Raji (cell line): Measurements from ENCODE around the gene TFCP2L1.

Experiments used
- POLR2A ChIP-seq: IDR thresholded peaks from 2 replicates; pipeline ENCODE4 v1.6.1; 2011; ENCODE audit warnings: low read depth, low read length, control low read depth; ENCODE audit not compliant: insufficient read depth

The TFCP2L1 gene

DNA sequence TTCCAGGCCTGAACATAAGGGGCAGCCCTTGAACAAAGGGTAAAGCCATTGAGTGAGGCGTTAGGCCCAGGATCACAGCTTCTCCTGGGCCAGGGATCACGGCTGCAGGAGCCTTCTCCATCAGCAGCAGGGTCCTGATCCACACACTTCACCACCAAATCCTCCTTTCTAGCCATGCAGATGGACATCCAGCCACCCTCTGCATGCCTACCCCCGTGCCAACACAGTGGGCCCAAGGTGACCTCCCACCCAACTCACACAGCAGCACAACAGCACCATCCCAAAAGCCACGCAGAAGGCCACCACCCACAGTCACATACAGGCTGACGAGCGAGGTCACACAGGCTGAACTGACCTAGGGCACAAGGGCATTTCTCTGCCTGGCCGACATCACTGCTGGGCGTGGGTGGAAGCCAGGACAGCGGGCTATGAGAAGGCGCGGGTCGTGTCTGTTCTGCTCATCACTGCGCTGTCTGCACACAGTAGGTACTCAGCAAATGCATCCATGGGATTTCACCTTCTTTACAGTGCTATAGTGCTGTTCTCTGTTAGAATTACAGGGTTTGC lies 31.2 kb downstream of the TFCP2L1 start:
- no peak for TF ChIP-seq POLR2A

DNA sequence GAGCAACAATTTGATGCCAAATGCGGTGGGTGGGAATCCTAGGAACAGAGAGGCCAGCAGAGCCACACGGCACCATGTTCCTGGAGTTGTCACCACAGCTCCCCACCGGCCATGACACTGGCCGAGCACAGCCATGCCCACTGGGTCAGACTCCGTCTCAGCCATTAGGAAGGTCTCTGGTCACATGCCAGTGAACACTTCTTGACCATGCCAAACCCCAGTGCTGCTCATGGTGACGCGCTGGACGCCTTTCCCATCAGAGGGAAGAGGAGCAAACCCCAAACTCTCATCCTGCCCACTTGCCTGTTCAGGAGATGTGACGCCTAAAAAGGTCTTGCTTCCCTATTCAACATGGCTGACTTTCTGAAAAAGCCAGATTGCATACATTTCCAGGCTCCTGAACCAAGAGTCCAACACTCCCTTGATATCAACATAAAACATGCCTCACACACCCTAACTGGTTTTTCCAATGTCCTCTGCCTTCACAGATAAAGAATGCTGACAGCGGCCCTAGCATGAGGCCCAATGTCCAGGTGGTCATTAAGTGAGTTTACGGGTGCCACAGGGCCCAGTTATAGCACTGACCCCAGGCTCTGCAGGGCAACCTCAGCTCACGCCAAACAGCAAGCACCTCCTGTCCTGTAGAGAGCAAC lies 31.9 kb downstream of the TFCP2L1 start:
- no peak for TF ChIP-seq POLR2A

DNA sequence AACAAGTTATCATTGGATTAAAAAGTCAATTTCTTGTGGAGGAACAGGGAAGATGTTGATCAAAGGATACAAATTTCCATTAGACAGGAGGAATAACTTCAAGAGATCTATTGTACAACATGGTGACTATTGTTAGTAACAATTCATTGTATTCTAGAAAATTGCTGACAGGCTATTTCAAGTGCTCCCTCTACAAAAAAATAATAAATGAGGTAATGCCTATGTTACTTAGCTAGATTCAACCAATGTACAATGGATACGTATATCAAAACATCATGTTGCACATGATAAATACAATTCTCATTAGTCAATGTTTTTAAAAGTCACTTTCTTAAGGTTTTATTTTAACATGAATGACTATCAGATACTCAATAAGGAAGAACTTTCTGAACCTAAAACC lies 33.5 kb downstream of the TFCP2L1 start:
- no peak for TF ChIP-seq POLR2A

DNA sequence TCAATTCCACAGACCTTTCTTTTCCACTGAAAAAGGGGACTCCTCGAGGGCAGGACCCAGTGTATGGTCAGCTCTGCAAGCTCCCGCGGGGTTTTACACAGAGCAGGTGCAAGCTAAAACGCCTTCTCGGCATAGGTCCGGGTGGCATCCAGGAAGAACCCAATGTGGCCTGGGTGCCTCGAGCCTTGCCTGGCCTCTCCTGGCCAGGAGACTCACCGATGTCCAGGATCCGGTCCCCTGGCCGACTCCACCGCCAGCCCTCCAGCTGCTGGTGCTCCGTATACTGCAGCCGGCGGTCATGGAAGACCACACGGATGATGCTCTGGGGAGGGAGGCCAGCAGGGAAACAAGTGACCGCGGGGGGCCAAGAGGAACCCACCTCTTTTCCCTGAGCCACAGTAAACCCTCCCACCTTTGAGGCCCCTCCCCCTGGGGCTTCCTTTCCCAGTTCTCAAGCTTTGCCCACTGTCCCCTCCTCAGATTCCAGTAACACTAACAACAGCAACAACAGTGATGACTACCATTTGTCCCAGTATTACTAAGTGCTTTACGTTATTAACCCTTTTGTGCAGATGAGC lies 36.1 kb downstream of the TFCP2L1 start:
- TF ChIP-seq POLR2A = no peak

DNA sequence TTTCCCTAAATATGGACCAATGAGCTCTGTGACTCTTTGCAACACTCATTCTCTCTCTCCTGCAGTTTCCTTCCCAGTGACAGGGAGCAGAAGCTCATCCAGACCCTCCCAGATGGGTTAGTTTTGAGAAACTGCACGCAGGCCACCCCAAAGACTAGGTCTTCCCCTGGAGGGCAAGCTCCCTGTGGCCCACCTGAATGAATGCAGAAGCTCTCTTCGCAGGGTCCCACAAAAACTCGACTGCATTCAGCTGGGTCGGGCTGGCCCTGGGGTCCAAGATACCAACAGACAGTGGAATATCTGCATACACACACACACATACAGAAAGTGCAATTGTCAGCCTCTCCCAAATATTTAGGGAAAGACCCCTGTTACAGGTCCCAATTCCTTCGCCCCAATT lies 37.0 kb downstream of the TFCP2L1 start:
- no peak for TF ChIP-seq POLR2A

DNA sequence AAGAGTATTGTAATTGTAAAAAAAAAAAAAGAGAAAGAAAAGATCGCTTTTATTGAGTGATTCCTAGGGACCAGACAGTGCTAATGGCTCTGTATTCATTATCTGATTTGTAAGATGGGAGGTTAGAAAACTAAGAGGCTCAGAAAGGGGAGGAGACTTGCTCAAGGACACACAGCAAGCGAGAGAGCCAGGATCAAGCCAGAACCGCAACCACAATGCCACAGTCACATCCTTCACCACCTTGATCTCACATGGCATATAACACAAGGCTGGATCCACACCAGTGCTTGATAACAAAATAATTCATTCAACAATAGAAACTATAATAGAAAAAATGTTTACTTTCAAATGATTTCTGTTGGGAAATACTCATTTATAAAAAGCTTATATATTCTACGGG lies 37.5 kb downstream of the TFCP2L1 start:
- TF ChIP-seq POLR2A = no peak

DNA sequence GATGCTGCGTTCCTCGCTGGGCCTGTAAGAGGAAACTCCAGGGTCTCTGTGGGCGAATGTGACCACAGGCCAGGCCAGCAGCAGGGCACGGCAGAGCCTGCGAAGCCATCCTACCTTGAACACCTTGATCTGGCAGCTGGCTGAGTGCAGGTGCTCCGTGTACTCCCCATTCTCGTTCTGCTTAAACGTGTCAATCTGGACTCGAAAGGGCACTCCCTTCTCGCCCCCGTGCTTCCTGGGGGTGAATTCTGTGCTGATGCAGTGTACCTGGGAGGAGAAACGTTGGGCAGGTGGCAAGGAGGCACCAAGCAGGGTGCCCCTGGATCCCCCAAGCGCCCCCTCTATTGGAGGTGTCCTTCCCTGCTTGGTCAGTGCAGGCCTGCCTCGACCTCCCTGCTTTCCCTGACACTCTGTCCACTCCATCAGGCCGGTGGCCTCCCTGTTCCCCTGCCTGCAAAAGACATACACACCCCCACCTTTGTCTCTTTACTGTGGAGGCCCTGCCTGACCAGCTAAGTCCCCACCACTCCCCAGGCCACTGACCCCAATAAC lies 38.2 kb downstream of the TFCP2L1 start:
- no peak for TF ChIP-seq POLR2A

DNA sequence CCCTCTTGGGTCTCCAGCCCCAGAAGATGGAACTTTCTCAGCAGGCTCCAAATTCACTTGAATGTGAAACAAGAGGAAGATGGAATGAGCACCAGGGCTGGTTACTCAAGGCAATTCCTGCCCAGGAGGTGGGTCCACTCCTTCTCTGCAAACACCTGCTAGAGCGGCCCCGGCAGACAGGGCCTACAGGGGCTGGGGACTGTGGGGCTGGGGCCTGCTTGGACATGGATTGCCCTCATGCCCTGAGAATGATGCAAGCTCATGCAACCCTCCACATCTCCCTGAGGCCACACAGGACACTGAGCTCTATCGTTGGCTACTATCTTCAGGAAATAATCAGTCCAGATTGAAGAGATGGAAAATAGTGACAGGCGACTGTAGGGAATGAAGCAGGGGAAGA lies 39.1 kb downstream of the TFCP2L1 start:
- no peak for TF ChIP-seq POLR2A

DNA sequence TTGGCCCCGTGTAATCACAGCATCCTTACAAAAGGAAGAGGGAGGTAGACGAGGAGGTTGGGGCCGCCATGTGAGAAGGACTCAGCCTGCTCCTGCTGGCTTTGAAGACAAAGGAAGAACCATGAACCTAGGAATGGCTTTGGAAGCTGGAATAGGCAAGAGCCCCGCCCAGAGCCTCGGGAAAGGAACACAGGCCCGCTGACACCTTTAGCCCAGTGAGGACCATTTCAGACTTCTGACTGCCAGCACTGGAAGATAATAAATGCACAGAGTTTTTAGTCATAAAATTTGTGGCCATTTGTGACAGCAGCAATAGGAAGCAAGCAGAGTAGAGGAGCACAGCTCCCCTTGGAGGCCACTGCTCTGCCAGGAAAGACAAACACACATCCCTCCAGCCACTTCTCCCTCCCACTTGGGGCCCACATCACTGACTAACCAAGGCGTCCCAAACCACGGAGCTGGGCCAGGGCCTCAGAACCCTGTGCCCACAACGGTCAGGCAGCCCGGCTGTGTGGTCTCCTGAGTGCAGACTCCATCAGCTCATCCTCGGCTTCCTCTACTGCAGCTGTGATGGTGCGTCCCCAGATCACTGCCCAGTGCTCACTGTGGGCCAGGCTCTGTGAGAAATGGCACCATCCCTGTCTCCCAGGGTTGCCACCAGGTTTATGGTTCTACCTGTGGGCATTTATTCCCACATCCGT lies 39.7 kb downstream of the TFCP2L1 start:
- no peak for TF ChIP-seq POLR2A

DNA sequence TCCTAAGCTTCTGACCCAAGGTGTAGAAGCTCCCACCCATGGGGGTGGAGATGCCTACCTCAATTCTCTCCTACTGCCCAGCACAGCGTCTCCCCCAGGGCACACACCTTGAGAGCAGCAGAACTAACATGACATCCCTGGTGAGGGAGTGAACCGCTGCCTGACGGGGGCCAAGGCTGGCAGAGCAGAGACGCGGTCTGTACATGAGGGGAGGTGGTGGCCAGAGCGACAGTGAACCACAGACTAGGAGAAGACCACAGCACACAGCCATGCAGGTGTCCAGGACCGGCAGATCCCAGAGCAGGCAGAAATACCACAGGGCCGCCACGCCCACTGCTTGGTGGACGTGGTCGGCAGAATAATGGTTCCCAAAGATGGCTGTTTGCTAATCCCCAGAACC lies 40.4 kb downstream of the TFCP2L1 start:
- TF ChIP-seq POLR2A = no peak

DNA sequence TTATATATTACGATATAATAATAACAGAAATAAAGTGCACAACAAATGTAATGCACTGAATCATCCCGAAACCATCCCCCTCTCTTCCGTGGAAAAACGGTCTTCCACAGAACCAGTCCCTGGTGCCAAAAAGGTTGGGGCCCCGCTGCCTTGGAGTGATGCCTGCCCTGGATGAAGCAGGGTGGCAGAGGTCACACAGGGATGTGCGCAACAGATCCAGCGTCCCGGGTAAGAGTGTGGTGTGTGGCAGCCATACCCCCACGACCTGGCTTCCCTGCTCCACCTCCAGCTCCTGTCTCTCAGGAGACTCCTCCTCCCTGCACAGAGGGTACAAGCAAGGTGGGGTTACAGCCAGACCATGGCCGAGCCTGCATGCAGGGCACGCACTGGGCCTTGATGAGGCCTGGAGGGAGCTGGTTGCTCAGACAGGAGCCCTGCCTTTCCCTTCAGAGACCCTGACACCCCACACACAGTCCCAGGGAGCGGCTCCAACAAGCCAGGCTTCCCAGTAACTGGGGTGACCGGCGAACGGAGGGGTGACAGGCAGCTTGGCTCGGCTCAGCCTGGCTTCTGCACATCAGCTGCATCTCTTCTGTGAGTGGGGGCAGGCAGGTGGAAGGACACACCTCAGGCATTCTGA lies 41.1 kb downstream of the TFCP2L1 start:
- no peak for TF ChIP-seq POLR2A

DNA sequence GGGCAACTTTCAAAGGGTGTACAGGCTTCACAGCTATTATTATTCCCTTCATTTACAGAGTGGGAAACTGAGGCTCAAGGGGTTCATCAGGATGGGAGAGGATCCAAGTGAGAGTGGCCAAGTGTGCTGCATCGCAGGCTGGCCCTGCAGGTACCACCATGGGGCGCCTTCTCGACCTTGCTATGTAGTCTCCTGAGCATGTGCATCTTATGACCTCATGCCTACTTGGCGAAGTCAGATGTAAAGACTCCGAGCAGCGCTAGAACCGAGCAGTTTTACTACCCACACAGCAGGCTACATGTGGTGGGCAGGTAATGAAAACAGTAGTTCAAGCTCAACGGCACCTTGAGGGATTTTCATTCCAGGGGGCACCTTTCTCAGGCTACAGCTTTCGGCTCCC lies 42.0 kb downstream of the TFCP2L1 start:
- TF ChIP-seq POLR2A = no peak

DNA sequence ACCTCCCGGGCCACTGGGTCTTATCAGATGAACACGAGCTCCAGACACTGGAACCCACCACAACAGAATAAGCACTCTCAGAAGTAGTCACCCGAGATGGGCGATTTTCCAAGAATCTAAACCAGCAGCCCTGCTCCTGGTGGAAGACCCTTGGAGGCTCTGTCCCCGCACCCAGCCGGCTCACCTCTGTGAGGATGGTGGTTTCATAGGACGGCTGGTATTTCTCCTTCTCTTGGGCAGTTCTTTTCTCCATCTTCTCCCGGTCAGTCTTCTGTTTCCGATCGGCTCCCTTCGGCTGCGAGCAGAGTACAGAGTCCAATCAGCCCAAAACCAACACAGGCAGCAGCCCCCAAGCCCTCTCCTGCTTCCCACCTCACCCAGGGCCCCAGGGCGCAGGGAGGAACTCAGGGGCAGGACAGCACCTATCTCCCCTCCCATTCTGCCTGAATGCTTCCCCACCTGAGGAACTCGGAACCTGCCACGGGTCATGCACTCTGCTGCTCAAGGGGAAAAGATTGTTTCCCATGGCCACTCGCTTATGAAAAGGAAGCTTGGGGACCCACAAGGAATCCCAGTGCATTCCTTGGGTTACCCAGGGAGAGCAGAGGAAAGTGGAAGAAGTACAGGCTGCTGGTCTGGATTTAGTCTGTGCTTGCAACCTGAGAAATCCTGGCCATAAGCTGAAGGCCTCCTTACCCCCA lies 42.7 kb downstream of the TFCP2L1 start:
- no peak for TF ChIP-seq POLR2A

DNA sequence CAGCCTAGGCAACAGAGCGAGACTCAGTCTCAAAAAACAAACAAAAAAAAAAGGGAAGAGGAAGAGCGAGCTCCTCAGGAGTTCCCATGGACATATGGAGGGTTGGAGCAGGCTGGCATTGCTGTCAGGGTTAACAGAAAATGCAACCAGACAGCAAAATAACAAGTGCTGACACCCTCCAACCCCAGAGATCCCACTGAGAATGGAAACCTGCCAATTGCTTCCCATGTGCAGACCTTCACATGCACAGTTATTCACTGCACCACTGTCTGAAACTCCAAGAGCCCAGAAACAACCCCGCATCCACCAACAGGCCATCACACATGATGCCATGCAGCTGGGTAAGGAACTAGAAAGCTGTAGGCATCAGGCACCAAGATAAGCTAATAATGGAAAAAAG lies 43.5 kb downstream of the TFCP2L1 start:
- no peak for TF ChIP-seq POLR2A

DNA sequence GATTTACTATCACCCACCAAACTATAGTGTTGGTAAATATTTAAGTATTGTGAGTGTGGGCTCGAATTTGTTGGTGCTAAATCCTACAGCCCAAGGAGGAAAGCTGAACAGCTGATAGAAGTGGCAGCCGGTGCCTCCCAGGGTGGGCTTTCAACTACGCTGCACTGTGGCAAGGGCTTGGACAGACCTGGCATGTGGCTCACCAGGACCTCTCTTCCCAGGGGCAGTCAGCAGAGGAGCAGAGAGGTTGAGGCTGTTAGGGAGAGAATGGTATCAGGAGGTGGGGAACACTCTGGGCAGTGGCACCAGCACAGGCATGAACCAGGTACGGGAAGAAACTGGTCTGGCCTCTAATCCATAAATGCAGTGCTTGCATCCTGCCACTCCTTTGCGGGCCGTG lies 44.6 kb downstream of the TFCP2L1 start:
- no peak for TF ChIP-seq POLR2A
